HG02759 (cell line): ENCODE measurements around the gene AMMECR1.

Source experiments
- ATAC-seq: cut with Tn5 transposase; IDR thresholded peaks from one replicate; pipeline ENCODE4 v1.9.1; 2021; ENCODE audit warnings: mild to moderate bottlenecking, moderate library complexity; ENCODE audit not compliant: unreplicated experiment

Gene AMMECR1

GRCh38 chrX:110311437-110312230 lies 6.3 kb downstream of the AMMECR1 start:
- no peak for ATAC-seq

GRCh38 chrX:110310896-110311295 lies 7.0 kb downstream of the AMMECR1 start:
- ATAC-seq, result peak; percentile 96

GRCh38 chrX:110310000-110310790 lies 7.7 kb downstream of the AMMECR1 start:
- ATAC-seq, result peak; percentile 16

- no peak for ATAC-seq
These were observed 9.7 kb downstream of the AMMECR1 start for GRCh38 chrX:110308220-110308619.

GRCh38 chrX:110304884-110305283 lies 13.0 kb downstream of the AMMECR1 start:
- ATAC-seq, result no peak

GRCh38 chrX:110304371-110304770 lies 13.5 kb downstream of the AMMECR1 start:
- no peak for ATAC-seq

- no peak for ATAC-seq
These were observed 14.9 kb downstream of the AMMECR1 start for GRCh38 chrX:110302975-110303374.

- no peak for ATAC-seq
These were observed 16.7 kb downstream of the AMMECR1 start for GRCh38 chrX:110301194-110301593.

GRCh38 chrX:110294087-110294486 lies 23.8 kb downstream of the AMMECR1 start:
- no peak for ATAC-seq

- no peak for ATAC-seq
These were observed 24.2 kb downstream of the AMMECR1 start for GRCh38 chrX:110293658-110294057.

- ATAC-seq, result no peak
These were observed 30.3 kb downstream of the AMMECR1 start for GRCh38 chrX:110287605-110288004.

- no peak for ATAC-seq
These were observed 31.8 kb downstream of the AMMECR1 start for GRCh38 chrX:110286106-110286505.

GRCh38 chrX:110284159-110284558 lies 33.7 kb downstream of the AMMECR1 start:
- ATAC-seq, result no peak

- no peak for ATAC-seq
These were observed 35.0 kb downstream of the AMMECR1 start for GRCh38 chrX:110282922-110283321.

- no peak for ATAC-seq
These were observed 36.5 kb downstream of the AMMECR1 start for GRCh38 chrX:110281377-110281776.

GRCh38 chrX:110280954-110281353 lies 36.9 kb downstream of the AMMECR1 start:
- no peak for ATAC-seq

- no peak for ATAC-seq
These were observed 40.3 kb downstream of the AMMECR1 start for GRCh38 chrX:110277609-110278008.

GRCh38 chrX:110276778-110277177 lies 41.1 kb downstream of the AMMECR1 start:
- ATAC-seq, result peak; percentile 96

- ATAC-seq, result no peak
These were observed 49.0 kb downstream of the AMMECR1 start for GRCh38 chrX:110268886-110269285.

GRCh38 chrX:110268395-110268794 lies 49.5 kb downstream of the AMMECR1 start:
- no peak for ATAC-seq

GRCh38 chrX:110267874-110268273 lies 50.0 kb downstream of the AMMECR1 start:
- ATAC-seq, result no peak

- no peak for ATAC-seq
These were observed 52.2 kb downstream of the AMMECR1 start for GRCh38 chrX:110265661-110266060.
